Natural killer cell (primary cell): ENCODE results near the gene GEN1. TPM values are rescaled to one million over a fixed set of nuclear protein-coding genes. Genes with fewer than 3 reads are reported as not detected.

Source experiments
- ATAC-seq, 3 donors: fragments of 150-1000 bp in 2 of 3; fragments of 200-7000 bp in 1 of 3; cut with Tn5 transposase; 1 replicate in 1 of 3; 2 replicates in 2 of 3; pipeline ENCODE4 v1.10.0; 2021; ENCODE audit warnings: mild to moderate bottlenecking in 2 of 3, moderate library complexity in 2 of 3
- DNase-seq, 2 donors: peaks; one replicate each; pipeline versions ENCODE4 v3.0.0 to v3.0.0-alpha.2; 2013 to 2021; ENCODE audit warnings: mixed read lengths in 1 of 2
- H3K27ac ChIP-seq: one replicate; pipeline ENCODE4 v1.5.1; 2013; ENCODE audit warnings: mild to moderate bottlenecking, low read length
- H3K27me3 ChIP-seq: one replicate; pipeline ENCODE4 v1.6.1; 2013; ENCODE audit warnings: low read length; ENCODE audit not compliant: control insufficient read depth, insufficient read depth
- H3K36me3 ChIP-seq: one replicate; pipeline ENCODE4 v1.6.1; 2013; ENCODE audit warnings: low read length; ENCODE audit not compliant: control insufficient read depth, insufficient read depth
- H3K4me1 ChIP-seq: one replicate; pipeline ENCODE4 v1.6.1; 2013; ENCODE audit warnings: low read length; ENCODE audit not compliant: control insufficient read depth, insufficient read depth
- H3K4me3 ChIP-seq: one replicate; pipeline ENCODE4 v1.5.1; 2013; ENCODE audit warnings: low read length
- H3K9me3 ChIP-seq: one replicate; pipeline ENCODE4 v1.6.1; 2013; ENCODE audit warnings: low read length; ENCODE audit not compliant: control insufficient read depth, insufficient read depth
- H3K27ac Mint-ChIP-seq, 2 donors: one replicate each; pipeline ENCODE4 v1.8.0; 2022; ENCODE audit warnings: mild to moderate bottlenecking in 2 of 2, mixed read lengths in 2 of 2, moderate library complexity in 1 of 2
- H3K27me3 Mint-ChIP-seq, 2 donors: one replicate each; pipeline ENCODE4 v1.8.0; 2022; ENCODE audit warnings: low read depth in 2 of 2, mixed read lengths in 2 of 2
- H3K36me3 Mint-ChIP-seq: one replicate; pipeline ENCODE4 v1.8.0; 2022; ENCODE audit warnings: mixed read lengths
- H3K4me1 Mint-ChIP-seq, 2 donors: one replicate each; pipeline ENCODE4 v1.8.0; 2022; ENCODE audit warnings: mixed read lengths in 2 of 2
- H3K4me3 Mint-ChIP-seq: one replicate; pipeline ENCODE4 v1.8.0; 2022; ENCODE audit warnings: mild to moderate bottlenecking, moderate library complexity, mixed read lengths
- H3K9me3 Mint-ChIP-seq, 2 donors: one replicate each; pipeline ENCODE4 v1.8.0; 2022; ENCODE audit warnings: mixed read lengths in 2 of 2
- CTCF ChIP-seq: fragments of 200-600 bp; IDR thresholded peaks from one replicate; pipeline ENCODE4 v1.8.0; 2022; ENCODE audit warnings: antibody characterized with exemption
- WGBS: methylation state at CpG from one replicate; pipeline ENCODE4 v1.1.7; 2013; ENCODE audit warnings: missing lambda C conversion rate; ENCODE audit not compliant: insufficient coverage; 5-methylcytosine and 5-hydroxymethylcytosine counted together
- intact Hi-C: fragments of 100-400 bp; cut with micrococcal nuclease; formaldehyde crosslinking; loops from one replicate; pipeline ENCODE4 v1.14.2; 2022
- total RNA-seq, 4 donors: library from RNA; stranded (reverse); fragments of 120-200 nt in 1 of 4; gene quantifications; one replicate each; pipeline versions ENCODE4 v1.2.3 to v1.2.4, GENCODE V29; 2013 to 2022

The GEN1 gene
- total RNA-seq, 3 donors from 2014 or later (not counting 1 experiment from before 2014, with no cell fraction given), result 11.1 to 19.0 (median 17.3) TPM

- Histone ChIP-seq H3K27me3 (no peaks in the 10 kb centered on the region), H3K9me3 (no peaks in the 10 kb centered on the region), H3K4me3 (no peak overlapping the region), H3K36me3 (no peaks in the 10 kb centered on the region), H3K27ac (no peak overlapping the region), H3K4me1 (peaks cover 4% of the 10 kb centered on the region)
- ATAC-seq (no peak), DNase-seq (no peak)
- H3K27ac Mint-ChIP-seq, result no peak overlapping the region
- no peak for TF ChIP-seq CTCF
- no peak overlapping the region for H3K4me3 Mint-ChIP-seq
- intact Hi-C loops, result no loop called here
- H3K36me3 Mint-ChIP-seq, result no peaks in the 10 kb centered on the region
- H3K4me1 Mint-ChIP-seq, result no peaks in the 10 kb centered on the region
- 0% methylated on average over 2 of the region's 3 CpGs for WGBS
- H3K27me3 Mint-ChIP-seq, result peaks cover 9 to 14% of the 10 kb centered on the region in 2 donors
- H3K9me3 Mint-ChIP-seq, result no peaks in the 10 kb centered on the region
These were observed 49.6 kb downstream of the GEN1 start for GRCh38 chr2:17803497-17803896.

DNA sequence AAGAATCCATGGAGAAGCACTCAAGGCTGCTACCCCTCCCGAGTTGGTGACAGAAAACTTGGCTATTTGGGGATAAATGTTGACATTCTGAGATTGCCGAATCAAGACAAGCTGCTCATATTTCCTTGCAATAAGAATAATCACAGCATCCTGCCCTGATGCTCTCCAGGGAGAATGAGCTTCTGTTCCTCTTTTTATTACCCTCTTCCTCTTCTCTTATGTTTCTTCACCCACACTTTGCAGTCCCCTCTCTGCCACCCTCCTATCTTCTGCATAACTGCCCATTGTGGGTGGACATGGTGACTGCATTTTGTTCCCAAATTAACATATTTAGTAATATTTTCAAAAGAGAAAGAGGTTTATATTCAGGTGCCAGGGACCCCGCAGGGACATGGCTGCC lies 50.4 kb downstream of the GEN1 start:
- DNase-seq (no peak), ATAC-seq (no peak)
- H3K27ac Mint-ChIP-seq, result no peak overlapping the region
- intact Hi-C loops, result no loop called here
- WGBS, result 35% methylated on average over 3 of the region's 3 CpGs
- Histone ChIP-seq H3K4me3 (no peak overlapping the region), H3K27me3 (no peaks in the 10 kb centered on the region), H3K27ac (peak overlapping the region; percentile 67), H3K9me3 (no peaks in the 10 kb centered on the region), H3K36me3 (no peaks in the 10 kb centered on the region), H3K4me1 (peaks cover 4% of the 10 kb centered on the region)
- H3K27me3 Mint-ChIP-seq, result peaks cover 7 to 10% of the 10 kb centered on the region in 2 donors
- H3K4me3 Mint-ChIP-seq, result no peak overlapping the region
- no peaks in the 10 kb centered on the region for H3K4me1 Mint-ChIP-seq
- no peaks in the 10 kb centered on the region for H3K9me3 Mint-ChIP-seq
- no peak for TF ChIP-seq CTCF
- H3K36me3 Mint-ChIP-seq, result no peaks in the 10 kb centered on the region

GRCh38 chr2:17805166-17805565 lies 51.2 kb downstream of the GEN1 start:
- DNase-seq (no peak), ATAC-seq (no peak)
- Mint-ChIP-seq H3K27ac (no peak overlapping the region), H3K27me3 (peaks cover 8 to 9% of the 10 kb centered on the region in 2 donors), H3K36me3 (no peaks in the 10 kb centered on the region), H3K4me1 (no peaks in the 10 kb centered on the region), H3K4me3 (no peak overlapping the region), H3K9me3 (no peaks in the 10 kb centered on the region)
- peak overlapping the region; percentile 67 for H3K27ac ChIP-seq
- no peaks in the 10 kb centered on the region for H3K36me3 ChIP-seq
- H3K27me3 ChIP-seq, result no peaks in the 10 kb centered on the region
- H3K4me1 ChIP-seq, result peaks cover 4% of the 10 kb centered on the region
- H3K4me3 ChIP-seq, result no peak overlapping the region
- 50% methylated on average over 2 of the region's 2 CpGs for WGBS
- no peaks in the 10 kb centered on the region for H3K9me3 ChIP-seq
- no peak for TF ChIP-seq CTCF
- intact Hi-C loops, result no loop called here

GRCh38 chr2:17805717-17806363 lies 51.9 kb downstream of the GEN1 start:
- H3K27ac Mint-ChIP-seq, result no peak overlapping the region

More at GRCh38 chr2:17805717-17806363, 51.9 kb downstream of the GEN1 start:
- H3K36me3 ChIP-seq, result no peaks in the 10 kb centered on the region
- no peaks in the 10 kb centered on the region for H3K27me3 ChIP-seq
- 81% methylated on average over 7 of the region's 8 CpGs for WGBS
- H3K9me3 ChIP-seq, result no peaks in the 10 kb centered on the region
- peaks cover 4% of the 10 kb centered on the region for H3K4me1 ChIP-seq
- H3K27ac ChIP-seq, result peak overlapping the region; percentile 32
- Mint-ChIP-seq H3K9me3 (no peaks in the 10 kb centered on the region), H3K27me3 (peaks cover 8 to 9% of the 10 kb centered on the region in 2 donors), H3K36me3 (no peaks in the 10 kb centered on the region), H3K4me3 (no peak overlapping the region), H3K4me1 (no peaks in the 10 kb centered on the region)
- intact Hi-C loops, result no loop called here
- no peak for DNase-seq
- TF ChIP-seq CTCF, result no peak
- no peak overlapping the region for H3K4me3 ChIP-seq
- ATAC-seq, result no peak
